GM19099 (cell line): ENCODE data around the gene ZNRF2.

ENCODE experiments used
- POLR2A ChIP-seq: IDR thresholded peaks from 3 replicates; pipeline ENCODE4 v1.6.1; 2011; ENCODE audit warnings: low read depth; ENCODE audit not compliant: insufficient read length; ENCODE audit errors: extremely low read depth

Gene ZNRF2

DNA sequence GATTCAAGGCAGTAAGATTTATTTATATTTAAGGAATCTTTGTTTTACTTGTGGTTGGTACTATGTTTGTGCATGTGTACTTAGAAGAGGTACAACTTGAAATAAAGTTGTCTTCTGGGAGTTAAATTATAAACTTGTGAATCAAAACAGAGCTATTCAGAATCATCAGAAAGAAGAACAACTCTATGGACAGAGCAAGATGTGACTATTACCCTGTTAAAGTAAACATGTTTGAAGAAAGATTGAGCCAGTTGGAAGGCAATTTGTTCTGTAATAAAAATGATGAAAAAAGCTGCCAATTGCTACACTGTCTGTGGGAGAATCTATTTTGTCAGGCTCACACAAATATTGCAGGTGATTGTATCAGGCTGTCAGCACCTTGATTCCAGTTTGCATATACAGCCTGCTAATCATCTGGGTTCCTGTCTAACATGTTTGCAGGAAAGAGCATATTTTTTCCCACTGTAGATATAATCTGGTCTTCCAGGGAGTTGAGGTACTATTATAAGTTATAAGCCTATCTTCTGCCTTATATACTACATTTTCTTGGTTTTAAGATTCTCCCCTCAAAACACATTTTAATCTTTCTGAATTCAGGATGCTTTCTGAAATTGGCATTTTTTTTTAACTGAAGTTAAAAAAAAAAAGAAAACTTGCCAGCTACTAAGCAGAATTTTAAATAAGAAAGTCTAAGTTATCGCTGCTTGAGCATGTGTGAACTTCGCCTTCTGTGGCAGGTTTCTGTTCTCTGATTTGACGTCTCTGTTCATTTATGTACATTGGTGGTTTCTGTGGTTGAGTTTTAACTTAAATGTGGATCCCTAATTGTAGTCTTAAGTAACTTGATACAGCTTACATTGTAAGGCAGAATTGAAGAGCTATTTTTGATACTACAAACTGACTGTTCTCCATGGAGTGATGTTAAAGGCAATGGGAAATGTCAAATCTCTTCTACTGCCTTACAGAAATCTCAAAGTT, 46.0 kb downstream of the ZNRF2 start:
- TF ChIP-seq POLR2A: no peak

DNA sequence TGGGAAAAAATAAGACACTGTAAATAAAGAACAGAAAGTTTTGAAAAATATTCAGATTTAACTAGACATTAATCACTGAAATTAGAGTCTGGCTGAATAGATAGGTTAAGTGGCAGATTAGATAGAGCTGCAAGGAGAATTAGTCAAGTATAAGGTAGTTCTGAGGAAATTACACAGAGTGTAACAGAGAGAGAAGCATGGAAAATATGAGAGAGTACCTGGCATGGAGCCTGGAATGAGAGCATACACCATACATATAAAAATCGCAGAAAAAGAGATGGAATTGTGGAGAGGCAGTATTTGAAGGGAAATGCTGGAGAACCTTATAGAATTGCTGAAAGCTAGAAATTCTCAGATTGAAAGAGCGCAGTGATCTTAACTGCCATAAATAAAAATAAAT, 46.9 kb downstream of the ZNRF2 start:
- TF ChIP-seq POLR2A: no peak

DNA sequence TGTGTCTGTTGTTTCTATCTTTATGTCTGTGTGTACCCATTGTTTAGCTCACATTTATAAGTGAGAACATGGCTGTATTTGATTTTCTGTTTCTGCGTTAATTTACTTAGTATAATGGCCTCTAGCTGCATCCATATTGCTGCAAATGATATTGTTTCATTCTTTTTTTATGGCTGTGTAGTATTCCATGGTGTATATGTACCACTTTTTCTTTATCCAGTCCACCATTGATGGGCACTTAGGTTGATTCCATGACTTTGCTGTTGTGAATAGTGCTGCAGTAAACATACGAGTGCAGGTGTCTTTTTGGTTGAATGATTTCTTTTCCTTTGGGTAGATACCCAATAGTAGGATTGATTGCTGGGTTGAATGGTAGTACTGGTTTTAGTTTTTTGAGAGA, 48.2 kb downstream of the ZNRF2 start:
- no peak for TF ChIP-seq POLR2A

DNA sequence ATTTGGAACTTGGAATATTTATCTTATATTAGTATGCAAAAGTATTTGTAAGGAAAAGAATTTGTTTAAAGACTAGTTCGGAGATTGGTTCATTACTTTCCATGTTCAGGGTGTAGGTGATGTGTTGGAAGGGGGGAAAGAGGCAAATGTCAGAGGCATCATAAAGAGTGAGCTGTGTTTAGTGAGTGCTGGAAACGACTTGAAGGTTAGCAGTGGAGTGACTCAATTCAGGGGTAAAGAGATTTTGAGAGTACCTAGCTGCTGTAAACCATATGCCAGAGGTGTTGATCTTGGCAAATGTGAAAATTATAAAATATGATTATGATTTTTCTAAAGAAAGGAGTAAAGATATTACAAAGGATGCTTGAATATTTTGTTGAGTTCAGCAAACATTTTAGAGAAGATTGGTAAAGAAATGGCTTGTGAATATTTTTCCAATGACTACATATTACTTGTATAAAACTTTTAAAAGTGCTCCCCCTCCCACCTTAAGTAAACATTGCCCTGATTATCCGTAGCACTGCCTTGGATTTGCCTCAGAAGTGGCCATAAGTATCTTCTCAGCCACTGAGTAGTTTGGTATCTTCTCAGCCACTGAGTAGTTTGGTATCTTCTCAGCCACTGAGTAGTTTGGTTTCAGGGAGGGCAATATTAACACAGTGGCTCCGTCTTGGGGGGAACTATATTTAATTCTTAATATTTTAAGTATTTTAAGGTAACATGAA, 51.5 kb downstream of the ZNRF2 start:
- no peak for TF ChIP-seq POLR2A

DNA sequence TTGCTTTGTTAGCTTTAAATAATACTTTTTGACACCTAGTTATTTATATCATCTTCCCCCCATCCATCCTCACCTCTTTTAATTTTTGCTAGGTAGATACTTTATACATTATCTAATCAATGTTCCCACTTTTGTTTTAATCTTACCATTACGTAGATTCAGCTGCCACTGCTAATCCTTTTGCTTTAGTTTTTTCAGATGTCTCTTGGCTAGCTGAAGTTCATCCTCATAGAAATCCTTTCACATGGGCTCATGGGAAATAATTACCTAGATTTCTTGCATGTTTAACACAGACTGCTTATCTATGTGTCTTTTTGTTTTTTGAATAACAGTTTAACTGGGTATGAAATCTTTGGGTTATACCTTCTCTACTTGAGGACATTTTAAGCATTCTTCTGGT, 60.1 kb downstream of the ZNRF2 start:
- TF ChIP-seq POLR2A: no peak

DNA sequence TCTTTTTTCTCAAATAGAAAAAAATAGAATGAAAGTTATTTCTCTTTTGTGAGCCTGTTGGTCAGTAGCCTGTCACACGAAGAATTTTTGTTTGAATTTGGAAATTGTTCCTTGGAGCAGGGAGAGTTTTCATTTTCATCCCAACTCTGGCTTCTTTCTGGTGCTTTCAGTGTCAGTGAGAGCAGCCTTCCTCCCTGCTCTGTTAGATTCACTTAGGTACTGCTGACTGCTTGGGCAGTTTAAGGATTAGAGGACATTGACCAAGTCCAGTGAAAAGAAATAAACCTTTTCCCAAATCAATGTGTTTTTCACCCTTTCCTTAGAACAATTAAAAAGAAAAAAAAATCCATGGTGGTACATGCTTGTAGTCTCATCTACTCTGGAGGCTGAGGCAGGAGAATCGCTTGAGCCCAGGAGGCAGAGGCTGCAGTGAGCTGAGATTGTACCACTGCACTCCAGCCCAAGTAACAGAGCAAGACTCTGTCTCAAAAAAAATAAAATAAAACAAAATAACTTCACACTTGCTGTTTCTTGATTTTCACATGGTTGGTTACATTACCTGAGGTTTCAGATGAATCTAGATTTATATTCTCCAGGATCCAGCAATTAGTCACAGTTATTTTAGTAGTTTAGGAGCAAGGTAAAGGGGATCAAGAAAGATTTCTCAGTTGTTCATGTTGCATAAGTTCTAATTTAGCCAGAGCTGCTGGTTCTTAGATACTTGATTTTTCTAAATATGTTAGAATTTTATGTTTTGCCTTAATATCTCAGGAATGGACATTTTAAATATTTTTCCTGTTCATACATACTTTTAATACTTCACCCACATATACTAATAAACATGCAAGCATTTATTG, 63.1 kb downstream of the ZNRF2 start:
- no peak for TF ChIP-seq POLR2A

DNA sequence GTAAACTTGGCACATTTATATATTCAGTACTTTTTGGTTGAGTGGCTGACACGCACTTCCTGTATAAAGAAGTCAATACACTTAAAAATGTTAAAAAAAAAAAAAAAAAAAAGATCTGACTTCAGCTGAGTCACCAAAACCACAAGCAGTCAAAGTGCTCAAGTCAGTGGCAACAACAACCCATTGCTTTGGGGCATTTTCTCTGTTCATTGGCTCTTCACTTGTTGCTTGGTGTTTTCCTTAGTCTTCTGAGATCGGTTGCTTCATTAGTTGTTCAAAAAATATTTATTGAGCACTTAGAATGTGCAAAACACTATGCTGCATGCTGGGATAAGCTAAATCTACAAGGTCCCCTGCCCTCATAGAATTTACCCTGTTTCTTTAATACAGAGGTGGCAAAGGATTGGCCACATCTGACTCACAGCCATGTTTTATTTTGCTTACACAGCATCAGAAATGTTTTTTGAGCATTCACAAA, 63.7 kb downstream of the ZNRF2 start:
- TF ChIP-seq POLR2A: no peak

DNA sequence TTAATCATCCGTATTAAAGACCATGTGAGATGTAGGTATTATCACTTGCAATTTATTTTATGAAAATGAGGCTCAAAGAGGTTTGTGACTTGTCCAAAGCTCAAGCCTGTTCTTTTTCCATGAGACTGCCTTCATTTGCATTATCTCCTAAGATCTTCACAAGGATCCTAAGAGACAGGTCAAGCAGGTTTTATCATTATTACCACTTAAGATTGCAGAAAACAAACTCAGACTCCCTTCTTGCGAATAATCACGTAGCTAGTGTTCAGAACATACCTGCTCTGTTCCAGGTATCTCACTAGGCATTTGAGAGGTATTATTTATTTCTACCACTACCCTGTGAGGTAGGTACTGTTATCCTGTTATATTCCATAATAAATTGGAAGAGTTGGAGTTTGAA, 64.8 kb downstream of the ZNRF2 start:
- no peak for TF ChIP-seq POLR2A

DNA sequence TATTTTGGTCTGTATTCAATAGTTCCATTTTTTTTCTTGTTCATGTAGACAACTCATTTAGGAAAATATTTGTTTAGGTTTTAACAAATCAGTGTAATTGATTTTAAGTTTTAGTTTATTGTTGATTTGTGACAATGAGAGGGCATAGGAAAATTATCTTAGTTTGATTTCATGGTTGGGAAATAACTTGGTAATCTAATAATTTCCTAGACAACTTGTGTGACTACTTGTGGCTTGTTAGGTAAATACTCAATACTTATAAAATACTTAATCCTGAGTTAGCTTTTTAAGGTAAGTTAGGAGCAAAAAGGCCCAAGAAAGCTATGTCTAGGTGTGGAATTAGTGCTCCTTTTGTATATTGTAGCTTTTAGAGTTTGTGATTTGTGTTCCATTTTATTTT, 65.4 kb downstream of the ZNRF2 start:
- no peak for TF ChIP-seq POLR2A

DNA sequence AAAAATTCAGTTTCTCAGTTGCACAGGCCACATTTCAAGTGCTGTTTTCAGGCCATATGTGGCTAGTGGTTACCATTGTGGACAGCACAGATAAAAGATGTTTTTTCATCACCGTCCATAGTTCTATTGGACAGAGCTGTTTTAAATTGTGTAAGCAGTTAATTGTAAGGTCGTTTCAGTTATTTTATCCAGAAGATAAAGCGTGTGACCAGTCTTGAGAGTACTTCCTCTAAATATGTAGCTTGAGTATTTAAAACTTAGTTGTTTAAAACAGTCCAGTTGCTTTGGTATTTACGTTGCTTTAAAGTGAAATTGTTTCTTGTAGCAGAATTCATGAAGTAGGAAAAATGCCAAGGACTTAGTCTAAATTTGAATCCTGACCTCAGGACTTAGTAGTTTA, 66.9 kb downstream of the ZNRF2 start:
- TF ChIP-seq POLR2A: no peak

DNA sequence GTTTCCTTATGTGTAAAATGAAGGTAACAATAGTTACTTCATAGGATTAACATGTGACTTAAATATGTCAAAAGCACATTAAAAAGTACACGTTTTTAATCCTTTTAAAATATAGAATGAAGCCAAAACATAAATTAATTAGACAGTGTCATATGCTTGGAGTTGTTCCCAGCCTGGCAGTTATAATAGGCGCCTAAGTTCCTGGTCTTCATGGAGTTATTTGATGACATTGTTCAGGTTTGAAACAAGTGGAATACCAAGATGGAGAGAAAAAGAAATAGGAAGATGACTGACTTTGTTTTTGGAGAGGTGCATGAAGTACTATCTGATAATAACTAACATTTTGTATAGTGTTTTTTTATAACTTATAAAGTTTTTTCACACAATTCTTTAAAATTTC, 67.3 kb downstream of the ZNRF2 start:
- no peak for TF ChIP-seq POLR2A

DNA sequence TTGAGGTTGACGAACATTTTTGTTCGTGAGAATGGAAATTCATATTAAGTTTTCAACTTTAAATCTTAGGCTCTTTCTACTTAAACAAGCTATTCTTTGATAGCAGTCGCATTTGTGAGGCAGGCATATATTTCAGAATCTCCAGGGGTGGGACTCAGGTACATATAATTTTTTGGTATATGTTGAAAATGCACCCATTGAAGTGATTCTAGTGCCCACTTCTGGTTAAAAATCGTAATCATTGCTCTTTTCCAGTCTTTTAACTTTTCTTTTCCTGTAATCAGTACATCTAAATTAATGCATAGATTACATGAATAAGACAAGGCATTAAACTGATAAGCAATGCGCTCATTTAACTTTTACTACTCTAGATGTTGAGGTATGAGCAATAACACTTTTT, 67.8 kb downstream of the ZNRF2 start:
- no peak for TF ChIP-seq POLR2A

DNA sequence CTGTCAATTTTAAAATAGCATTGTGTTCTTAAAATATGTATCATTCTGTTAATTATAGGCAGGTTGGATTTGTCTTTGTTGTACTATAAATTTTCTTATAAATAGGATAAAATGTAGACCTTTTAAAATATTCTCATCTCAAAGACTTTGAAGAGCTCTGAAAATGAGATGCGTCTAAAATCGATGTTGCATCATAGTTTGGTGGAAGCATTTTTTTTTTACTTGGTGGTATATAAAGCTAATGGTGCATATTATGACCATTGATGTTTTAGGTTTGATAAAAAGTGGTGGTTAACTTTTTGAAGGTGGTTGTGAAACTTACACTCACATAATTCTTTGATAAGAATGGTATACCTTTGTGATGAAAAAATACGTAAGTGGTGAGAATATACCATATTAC, 69.1 kb downstream of the ZNRF2 start:
- no peak for TF ChIP-seq POLR2A

DNA sequence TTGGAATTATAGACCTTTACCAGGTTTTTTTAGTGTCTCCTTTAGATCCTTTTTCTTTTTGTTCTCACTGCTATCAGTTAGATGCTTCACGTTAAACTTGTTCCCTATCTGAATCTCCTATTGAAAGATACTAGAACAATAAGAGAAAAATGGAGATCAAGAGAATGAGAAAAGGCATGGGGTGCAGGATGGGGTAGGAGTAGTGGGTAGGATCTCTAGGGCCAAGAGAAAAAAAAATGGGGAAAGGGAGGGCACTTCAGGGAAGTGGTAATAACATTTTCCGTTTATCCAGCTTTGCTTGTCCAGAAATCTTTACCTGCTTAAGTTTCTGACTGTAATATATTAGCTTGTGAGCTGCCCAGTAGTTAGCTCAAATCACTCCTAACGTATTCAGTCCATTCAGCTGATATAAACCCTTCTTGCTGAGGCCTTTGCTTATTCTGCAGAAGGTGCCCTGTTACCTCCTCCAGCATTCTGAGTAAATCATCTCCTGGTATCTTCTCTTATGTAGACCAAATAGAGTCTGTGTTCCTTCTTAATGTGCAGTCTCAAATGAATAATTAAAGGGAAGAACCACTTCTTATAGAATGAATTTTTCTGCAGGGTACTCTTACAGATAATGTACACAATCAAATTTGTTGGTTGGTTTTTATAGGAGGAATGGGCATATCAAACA, 69.7 kb downstream of the ZNRF2 start:
- TF ChIP-seq POLR2A: no peak

DNA sequence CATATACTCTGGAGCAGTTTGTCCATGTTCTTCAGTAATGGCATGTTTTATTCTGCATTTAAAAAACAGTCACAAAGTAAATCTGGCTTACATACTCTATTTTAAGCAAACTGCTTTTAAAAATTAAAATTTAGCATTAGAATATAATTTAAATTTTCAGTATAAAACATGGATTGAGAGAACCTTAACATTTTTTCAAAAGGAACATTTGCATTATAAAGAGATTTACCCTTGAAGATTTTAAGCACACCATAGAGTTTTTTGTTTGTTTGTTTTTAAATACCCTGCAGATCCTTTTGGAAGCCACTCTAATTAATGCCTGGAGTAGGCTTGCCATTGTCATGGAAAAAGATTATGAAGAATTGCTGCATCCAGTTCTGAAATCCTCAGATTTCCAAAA, 70.4 kb downstream of the ZNRF2 start:
- no peak for TF ChIP-seq POLR2A

DNA sequence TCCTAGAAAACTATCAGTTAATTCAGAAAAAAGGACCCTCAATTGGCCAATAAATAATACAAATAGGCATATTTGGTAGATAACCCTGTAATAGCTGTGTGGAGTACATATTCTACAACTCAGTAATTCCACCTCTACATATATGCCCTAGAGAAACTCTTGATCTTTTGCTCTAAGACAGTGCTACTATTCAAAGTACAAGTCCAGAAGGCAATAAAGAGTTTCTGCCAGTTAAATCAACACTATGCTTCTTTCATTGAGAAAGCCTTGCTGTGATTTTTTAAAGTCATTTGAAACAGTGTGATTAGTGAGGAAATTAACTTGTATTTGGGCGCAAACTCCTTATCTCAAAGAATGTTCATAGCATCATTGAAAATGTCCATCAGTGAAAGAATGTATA, 75.6 kb downstream of the ZNRF2 start:
- no peak for TF ChIP-seq POLR2A
